H1 (cell line): ENCODE measurements around the gene MAPK8. TPM values are rescaled to one million over a fixed set of nuclear protein-coding genes. Genes with fewer than 3 reads are reported as not detected.

Experiments
- CTCF ChIA-PET: fragments of 300-600 bp; sonication (Branson Sonifier 250); formaldehyde crosslinking; loops from one replicate; lab custom pipeline; 2021; ENCODE audit not compliant: partially characterized antibody; lab: Charles Lee
- POLR2A ChIA-PET: fragments of 300-600 bp; sonication (Branson Sonifier 250); formaldehyde crosslinking; loops from one replicate; lab custom pipeline; 2021; ENCODE audit warnings: inconsistent platforms; ENCODE audit not compliant: partially characterized antibody; lab: Charles Lee
- DNase-seq, 2 experiments: peaks; one replicate each; pipeline versions ENCODE4 v3.0.0 to v3.0.0-alpha.2; 2010 to 2022; ENCODE audit warnings: low spot score in 2 of 2, low read depth in 1 of 2, mixed read lengths in 1 of 2
- FAIRE-seq: peaks from 2 replicates; lab custom pipeline; 2011; peaks lifted over from hg19 to GRCh38; lab: Jason Lieb, UNC
- H2AFZ ChIP-seq: 2 replicates; pipeline ENCODE4 v1.8.1; 2012; ENCODE audit warnings: low read length, inconsistent platforms
- H2AK5ac ChIP-seq: 2 replicates; pipeline ENCODE4 v1.6.1; 2013; ENCODE audit warnings: low read depth, low read length
- H2BK120ac ChIP-seq: replicated peaks from 2 replicates; pipeline ENCODE3; 2013; ENCODE audit warnings: low read depth, low read length, inconsistent platforms
- H2BK12ac ChIP-seq: 2 replicates; pipeline ENCODE4 v1.6.1; 2013; ENCODE audit warnings: low read depth, low read length
- H2BK15ac ChIP-seq: 2 replicates; pipeline ENCODE4 v1.6.1; 2013; ENCODE audit warnings: low read length
- H2BK20ac ChIP-seq: 2 replicates; pipeline ENCODE4 v1.6.1; 2013; ENCODE audit warnings: low read length
- H2BK5ac ChIP-seq: 2 replicates; pipeline ENCODE4 v1.6.1; 2013; ENCODE audit warnings: low read depth, low read length
- H3K14ac ChIP-seq: 2 replicates; pipeline ENCODE4 v1.6.1; 2013; ENCODE audit warnings: inconsistent platforms; ENCODE audit not compliant: insufficient read length
- H3K18ac ChIP-seq: 2 replicates; pipeline ENCODE4 v1.6.1; 2013; ENCODE audit warnings: low read length; ENCODE audit errors: extremely low read depth
- H3K23ac ChIP-seq: 2 replicates; pipeline ENCODE4 v1.6.1; 2013; ENCODE audit warnings: inconsistent platforms; ENCODE audit not compliant: insufficient read length
- H3K23me2 ChIP-seq: 2 replicates; pipeline ENCODE4 v1.6.1; 2013; ENCODE audit warnings: low read depth, low read length
- H3K27ac ChIP-seq: 2 replicates; pipeline ENCODE4 v1.6.1; 2011; ENCODE audit warnings: low read depth, low read length, inconsistent platforms
- H3K27me3 ChIP-seq, 4 experiments: replicated peaks in 1 of 4; 1 replicate in 1 of 4; 2 replicates in 3 of 4; pipeline versions ENCODE4 v1.6.1 to v1.8.1; 2011 to 2013; ENCODE audit warnings: low read length in 3 of 4, mild to moderate bottlenecking in 3 of 4, inconsistent platforms in 2 of 4, mixed read lengths in 2 of 4, moderate library complexity in 1 of 4; ENCODE audit not compliant: control insufficient read depth in 3 of 4, insufficient read depth in 3 of 4; ENCODE audit errors: extremely low read depth in 1 of 4
- H3K36me3 ChIP-seq, 4 experiments: 2 replicates each; pipeline versions ENCODE4 v1.6.1 to v1.8.1; 2011 to 2013; ENCODE audit warnings: mild to moderate bottlenecking in 4 of 4, low read length in 3 of 4, moderate library complexity in 2 of 4, control low read depth in 1 of 4, inconsistent platforms in 1 of 4; ENCODE audit not compliant: insufficient read depth in 4 of 4, control insufficient read depth in 2 of 4
- H3K4ac ChIP-seq: replicated peaks from 2 replicates; pipeline ENCODE3; 2013; ENCODE audit warnings: low read length, low read depth, mixed read lengths, inconsistent platforms; ENCODE audit not compliant: insufficient read length
- H3K4me1 ChIP-seq, 4 experiments: replicated peaks in 1 of 4; 1 replicate in 1 of 4; 2 replicates in 3 of 4; pipeline versions ENCODE4 v1.6.1 to v1.8.1; 2011 to 2013; ENCODE audit warnings: low read length in 3 of 4, inconsistent platforms in 2 of 4, mixed read lengths in 1 of 4; ENCODE audit not compliant: insufficient read depth in 4 of 4, control insufficient read depth in 3 of 4
- H3K4me2 ChIP-seq, 2 experiments: 2 replicates each; pipeline versions ENCODE4 v1.6.1 to v1.8.1; 2011 to 2013; ENCODE audit warnings: low read depth in 2 of 2, low read length in 2 of 2, control low read depth in 1 of 2, inconsistent platforms in 1 of 2, mild to moderate bottlenecking in 1 of 2; ENCODE audit not compliant: insufficient read depth in 1 of 2
- H3K4me3 ChIP-seq, 4 experiments: fragments of 200-600, 300-600 bp in 1 of 4; sonication (generic), shearing (Covaris generic), sonication (Bioruptor Twin) in 1 of 4; 2 replicates each; pipeline versions ENCODE4 v1.5.1 to v1.8.1; 2011 to 2016; ENCODE audit warnings: low read length in 4 of 4, low read depth in 3 of 4, control low read depth in 2 of 4, inconsistent platforms in 2 of 4, mild to moderate bottlenecking in 2 of 4, mixed read lengths in 1 of 4, moderate library complexity in 1 of 4; ENCODE audit not compliant: insufficient read depth in 2 of 4; ENCODE audit errors: extremely low read depth in 1 of 4
- H3K56ac ChIP-seq: replicated peaks from 2 replicates; pipeline ENCODE3; 2013; ENCODE audit warnings: low read depth, mild to moderate bottlenecking, mixed read lengths, low read length, inconsistent platforms; ENCODE audit not compliant: insufficient read length
- H3K79me1 ChIP-seq: 2 replicates; pipeline ENCODE4 v1.6.1; 2013; ENCODE audit warnings: low read depth, low read length, control low read depth
- H3K79me2 ChIP-seq, 2 experiments: 2 replicates each; pipeline versions ENCODE4 v1.6.1 to v1.8.1; 2012 to 2013; ENCODE audit warnings: low read length in 2 of 2, mild to moderate bottlenecking in 2 of 2, inconsistent platforms in 1 of 2; ENCODE audit not compliant: insufficient read depth in 2 of 2, control insufficient read depth in 1 of 2
- H3K9ac ChIP-seq, 4 experiments: replicated peaks in 1 of 4; 1 replicate in 1 of 4; 2 replicates in 3 of 4; pipeline versions ENCODE4 v1.6.1 to v1.8.1; 2011 to 2013; ENCODE audit warnings: low read depth in 3 of 4, low read length in 3 of 4, control low read depth in 2 of 4, mild to moderate bottlenecking in 2 of 4, moderate library complexity in 2 of 4, inconsistent platforms in 1 of 4; ENCODE audit errors: extremely low read depth in 1 of 4
- H3K9me3 ChIP-seq, 2 experiments: 2 replicates each; pipeline versions ENCODE4 v1.6.1 to v1.8.1; 2012 to 2013; ENCODE audit warnings: mild to moderate bottlenecking in 2 of 2, moderate library complexity in 2 of 2, control low read depth in 1 of 2, inconsistent platforms in 1 of 2, low read depth in 1 of 2, low read length in 1 of 2, mixed read lengths in 1 of 2; ENCODE audit not compliant: insufficient read depth in 2 of 2
- H4K20me1 ChIP-seq, 2 experiments: replicated peaks in 1 of 2; 2 replicates each; pipeline versions ENCODE3 to v1.8.1; 2011 to 2013; ENCODE audit warnings: inconsistent platforms in 2 of 2, low read length in 2 of 2, mild to moderate bottlenecking in 1 of 2; ENCODE audit not compliant: insufficient read depth in 2 of 2, control insufficient read depth in 1 of 2
- H4K5ac ChIP-seq: 2 replicates; pipeline ENCODE4 v1.6.1; 2013; ENCODE audit warnings: low read length, low read depth, mixed read lengths, inconsistent platforms; ENCODE audit not compliant: insufficient read length
- H4K8ac ChIP-seq: 2 replicates; pipeline ENCODE4 v1.8.0; 2013; ENCODE audit warnings: mild to moderate bottlenecking, moderate library complexity, low read length, inconsistent platforms; ENCODE audit not compliant: insufficient read depth; ENCODE audit errors: extremely low read depth
- H4K91ac ChIP-seq: replicated peaks from 2 replicates; pipeline ENCODE3; 2013; ENCODE audit warnings: low read length, mixed read lengths, inconsistent platforms; ENCODE audit not compliant: insufficient read length
- POLR2AphosphoS5 ChIP-seq: IDR thresholded peaks from 2 replicates; pipeline ENCODE4 v1.6.1; 2011; ENCODE audit warnings: low read depth, low read length
- SAP30 ChIP-seq: fragments of 300-600 bp; sonication (generic); IDR thresholded peaks from 2 replicates; pipeline ENCODE4 v1.7.1; 2012; ENCODE audit warnings: low read length, moderate library complexity, mild to moderate bottlenecking, inconsistent platforms; ENCODE audit not compliant: insufficient read depth, insufficient replicate concordance
- WGBS, 2 experiments: shearing (Covaris generic) in 1 of 2; methylation state at CpG; one replicate each; pipeline versions ENCODE4 v1.1.6 to v1.1.7; 2013 to 2015; ENCODE audit warnings: low lambda C conversion rate in 2 of 2, mixed read lengths in 2 of 2, inconsistent platforms in 1 of 2, low coverage in 1 of 2, missing lambda C conversion rate in 1 of 2; ENCODE audit not compliant: insufficient replicate concordance in 2 of 2, insufficient coverage in 1 of 2, insufficient read length in 1 of 2; ENCODE audit errors: extremely low coverage in 1 of 2, missing lambda C conversion rate in 1 of 2; 5-methylcytosine and 5-hydroxymethylcytosine counted together
- polyA plus RNA-seq, 7 experiments: library from polyadenylated mRNA; depleted of rRNA in 3 of 7; stranded (reverse) in 5 of 7; unstranded in 2 of 7; fragments of >200 nt in 5 of 7; fragments of 200-250 nt in 2 of 7; gene quantifications; 1 replicate in 5 of 7; 2 replicates in 1 of 7; 4 replicates in 1 of 7; pipeline versions ENCODE4 v1.2.1 to v1.2.3, GENCODE V29; 2011 to 2013; ENCODE audit warnings: missing spikeins in 2 of 7, mixed read lengths in 2 of 7
- total RNA-seq: library from RNA; stranded (reverse); fragmentation: NEBNext Ultra II Directional; extraction: Animal tissue kit (Norgen Biotek cat#: 25700); gene quantifications from 2 replicates; pipeline ENCODE4 v1.2.1, GENCODE V29; 2021

The MAPK8 gene
- total and polyA plus RNA-seq, 2 of the 8 experiments (the other 6 are each of a cell fraction or from before 2014, with no cell fraction given): 23.3 to 71.3 TPM

DNA sequence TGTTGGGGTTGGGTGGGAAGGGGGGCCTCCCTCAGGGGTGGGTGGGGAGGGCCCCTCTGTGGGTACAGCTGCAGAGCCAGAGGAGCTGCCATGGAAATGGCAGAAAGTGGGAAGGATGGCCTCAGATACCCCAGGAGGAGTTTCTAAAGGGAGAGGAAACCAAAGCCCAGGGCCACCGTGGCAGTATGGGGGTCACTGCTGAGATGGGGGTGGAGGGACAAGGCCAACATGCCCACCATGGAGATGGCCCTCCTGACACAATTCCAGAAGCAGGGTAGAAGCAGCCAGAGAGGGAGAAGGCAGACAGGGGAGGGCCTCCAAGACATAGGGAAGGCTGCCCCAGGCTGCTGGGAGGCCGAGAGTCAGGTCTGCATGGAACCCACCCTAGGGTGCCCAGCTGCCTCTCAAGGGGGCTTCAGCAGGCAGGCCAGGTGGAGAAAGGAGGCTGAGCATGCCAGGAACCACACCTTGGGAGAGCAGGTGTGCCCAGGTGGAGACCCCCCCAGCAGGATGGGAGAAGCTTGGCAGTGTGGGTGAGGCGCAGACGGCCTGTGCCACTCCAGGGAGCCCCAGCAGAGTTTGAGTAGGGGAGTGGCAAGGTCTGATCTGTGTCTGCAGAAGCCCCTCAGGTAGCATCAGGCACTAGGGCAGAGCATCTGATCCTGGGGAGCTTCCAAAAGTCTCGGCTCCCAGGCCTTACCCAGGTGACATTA, 151.6 kb downstream of the MAPK8 start:
- Histone ChIP-seq H3K18ac (no peak overlapping the region), H3K14ac (no peak overlapping the region), H2BK15ac (no peak overlapping the region), H3K9me3 (no peaks in the 10 kb centered on the region), H3K23ac (no peak overlapping the region), H4K5ac (no peak overlapping the region), H3K4me2 (no peak overlapping the region), H3K4me1 (peaks cover 0 to 5% (median 2%) of the 10 kb centered on the region in 4 experiments; a peak in 4 of 7 replicates), H2AFZ (no peak overlapping the region), H3K9ac (no peak overlapping the region), H3K4me3 (no peak overlapping the region), H3K56ac (no peak overlapping the region), H2BK5ac (no peak overlapping the region), H3K4ac (peak overlapping the region; percentile 21), H3K23me2 (no peaks in the 10 kb centered on the region), H4K8ac (no peak overlapping the region), H3K36me3 (no peaks in the 10 kb centered on the region), H3K27me3 (no peaks in the 10 kb centered on the region), H2BK20ac (no peak overlapping the region), H2BK120ac (no peak overlapping the region), H3K79me2 (no peaks in the 10 kb centered on the region), H2BK12ac (no peak overlapping the region), H4K20me1 (peaks cover 2 to 6% of the 10 kb centered on the region in 2 experiments), H2AK5ac (no peak overlapping the region), H4K91ac (no peak overlapping the region), H3K79me1 (no peaks in the 10 kb centered on the region; the same call in 1 of the 2 replicates), H3K27ac (no peak overlapping the region)
- DNase-seq (peak in 1 of 2 experiments; percentile 30), FAIRE-seq (no peak)
- ChIA-PET CTCF (interaction anchor here (0.7 to 12.6 kb wide), 8 partner anchors 8 to 47 kb away, joined by 3 to 112 read pairs (median 6); no protein-coding TSS in a partner anchor), POLR2A (interaction anchor here (1.1 to 1.9 kb wide), 2 partner anchors 11 to 12 kb away, joined by 3 to 5 read pairs; no protein-coding TSS in a partner anchor)
- TF ChIP-seq SAP30: no peak
- TF ChIP-seq POLR2AphosphoS5: no peak
- WGBS, 2 experiments: 73% methylated on average over 4 of the region's 5 CpGs; no CpG with 5 or more reads in 1 of the 2 experiments
